OCI-LY1 (cell line): ENCODE data around the gene NSUN2.

Experiments
- EZH2 ChIP-seq: fragments of 200-600 bp; sonication (generic), shearing (Covaris generic); IDR thresholded peaks from 2 replicates; pipeline ENCODE4 v1.8.0; 2017; ENCODE audit warnings: borderline replicate concordance, mixed run types, mild to moderate bottlenecking, antibody characterized with exemption, low read length, moderate library complexity, mixed read lengths
- TF ChIP-seq, protein P1 (sequence below): fragments of 200-600 bp; sonication (generic), shearing (Covaris generic); IDR thresholded peaks from 2 replicates; pipeline ENCODE4 v1.5.1; 2017; ENCODE audit warnings: mild to moderate bottlenecking, antibody characterized with exemption, low read length, moderate library complexity, mixed read lengths

DNA sequence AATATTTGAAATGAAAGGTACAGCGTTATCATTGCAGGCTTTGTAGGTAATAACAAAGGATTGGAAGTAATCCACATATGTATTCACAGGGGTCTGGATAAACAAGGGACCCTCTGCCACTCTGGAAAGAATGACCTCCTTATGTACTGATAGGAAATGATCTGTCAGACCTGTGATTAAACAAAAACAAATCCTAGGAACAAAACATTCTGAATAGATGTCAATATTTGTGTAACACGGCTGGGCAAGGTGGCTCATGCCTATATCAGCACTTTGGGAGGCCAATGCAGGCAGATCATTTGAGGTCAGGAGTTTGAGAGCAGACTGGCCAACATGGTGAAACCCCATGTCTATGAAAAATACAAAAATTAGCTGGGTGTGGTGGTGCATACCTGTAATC lies 42.3 kb downstream of the NSUN2 start:
- TF ChIP-seq, protein P1, sequence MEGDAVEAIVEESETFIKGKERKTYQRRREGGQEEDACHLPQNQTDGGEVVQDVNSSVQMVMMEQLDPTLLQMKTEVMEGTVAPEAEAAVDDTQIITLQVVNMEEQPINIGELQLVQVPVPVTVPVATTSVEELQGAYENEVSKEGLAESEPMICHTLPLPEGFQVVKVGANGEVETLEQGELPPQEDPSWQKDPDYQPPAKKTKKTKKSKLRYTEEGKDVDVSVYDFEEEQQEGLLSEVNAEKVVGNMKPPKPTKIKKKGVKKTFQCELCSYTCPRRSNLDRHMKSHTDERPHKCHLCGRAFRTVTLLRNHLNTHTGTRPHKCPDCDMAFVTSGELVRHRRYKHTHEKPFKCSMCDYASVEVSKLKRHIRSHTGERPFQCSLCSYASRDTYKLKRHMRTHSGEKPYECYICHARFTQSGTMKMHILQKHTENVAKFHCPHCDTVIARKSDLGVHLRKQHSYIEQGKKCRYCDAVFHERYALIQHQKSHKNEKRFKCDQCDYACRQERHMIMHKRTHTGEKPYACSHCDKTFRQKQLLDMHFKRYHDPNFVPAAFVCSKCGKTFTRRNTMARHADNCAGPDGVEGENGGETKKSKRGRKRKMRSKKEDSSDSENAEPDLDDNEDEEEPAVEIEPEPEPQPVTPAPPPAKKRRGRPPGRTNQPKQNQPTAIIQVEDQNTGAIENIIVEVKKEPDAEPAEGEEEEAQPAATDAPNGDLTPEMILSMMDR = no peak
- no peak for TF ChIP-seq EZH2
